ENCODE results near the gene DSEL. TPM values are rescaled to one million over a fixed set of nuclear protein-coding genes. Genes with fewer than 3 reads are reported as not detected.

Gene DSEL
- total RNA-seq, 1 experiment from 2014 or later = 24.9 TPM

DNA sequence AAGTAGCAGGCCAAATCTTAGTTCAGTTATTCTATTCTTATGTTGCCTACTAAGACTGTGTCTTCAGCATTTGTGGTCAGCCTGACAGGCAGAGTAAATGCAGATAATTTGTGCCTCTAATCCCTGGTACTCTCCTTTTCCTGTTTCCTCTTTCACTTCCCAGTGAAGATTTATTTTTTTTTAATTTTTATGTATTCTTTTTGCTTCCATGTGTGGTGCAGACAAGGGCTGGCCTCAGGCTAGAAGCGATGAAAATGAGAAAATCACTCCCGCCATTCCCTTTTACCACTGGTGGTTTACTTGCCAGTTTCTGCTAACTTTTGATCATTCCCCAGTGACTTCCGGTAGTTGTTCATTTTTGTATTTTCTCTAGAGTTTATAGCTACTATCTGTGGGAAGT is 30.9 kb downstream of the DSEL start:
- ChIA-PET POLR2A (ENCODE audit: low non-redundant PET) (no interaction called here), CTCF (no interaction called here)
- Histone ChIP-seq H3K4me3 (ENCODE audit: low read depth, low read length, poor library complexity, severe bottlenecking) (no peak overlapping the region), H3K27ac (ENCODE audit: low read depth, low read length, poor library complexity, severe bottlenecking) (peak overlapping the region; percentile 66), H3K4me1 (ENCODE audit: insufficient read depth, low read length, poor library complexity, severe bottlenecking) (peaks cover 42% of the 10 kb centered on the region), H3K36me3 (ENCODE audit: insufficient read depth, low read length, poor library complexity, severe bottlenecking) (no peaks in the 10 kb centered on the region), H3K9me3 (ENCODE audit: low read depth, low read length, poor library complexity, severe bottlenecking) (peaks cover 3% of the 10 kb centered on the region), H3K27me3 (replicated peaks; ENCODE audit: insufficient read depth, low read depth, low read length, poor library complexity) (no peaks in the 10 kb centered on the region)
- TF ChIP-seq, protein P1, sequence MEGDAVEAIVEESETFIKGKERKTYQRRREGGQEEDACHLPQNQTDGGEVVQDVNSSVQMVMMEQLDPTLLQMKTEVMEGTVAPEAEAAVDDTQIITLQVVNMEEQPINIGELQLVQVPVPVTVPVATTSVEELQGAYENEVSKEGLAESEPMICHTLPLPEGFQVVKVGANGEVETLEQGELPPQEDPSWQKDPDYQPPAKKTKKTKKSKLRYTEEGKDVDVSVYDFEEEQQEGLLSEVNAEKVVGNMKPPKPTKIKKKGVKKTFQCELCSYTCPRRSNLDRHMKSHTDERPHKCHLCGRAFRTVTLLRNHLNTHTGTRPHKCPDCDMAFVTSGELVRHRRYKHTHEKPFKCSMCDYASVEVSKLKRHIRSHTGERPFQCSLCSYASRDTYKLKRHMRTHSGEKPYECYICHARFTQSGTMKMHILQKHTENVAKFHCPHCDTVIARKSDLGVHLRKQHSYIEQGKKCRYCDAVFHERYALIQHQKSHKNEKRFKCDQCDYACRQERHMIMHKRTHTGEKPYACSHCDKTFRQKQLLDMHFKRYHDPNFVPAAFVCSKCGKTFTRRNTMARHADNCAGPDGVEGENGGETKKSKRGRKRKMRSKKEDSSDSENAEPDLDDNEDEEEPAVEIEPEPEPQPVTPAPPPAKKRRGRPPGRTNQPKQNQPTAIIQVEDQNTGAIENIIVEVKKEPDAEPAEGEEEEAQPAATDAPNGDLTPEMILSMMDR (conservative IDR thresholded peaks at IDR 0.05; ENCODE audit: low read depth, low read length) = no peak
- TF ChIP-seq EZH2 (IDR thresholded peaks at IDR 0.05; ENCODE audit: borderline replicate concordance, low read depth, low read length, poor library complexity, severe bottlenecking) = no peak
- peak; percentile 75 for DNase-seq (ENCODE audit: low spot score)
- BruUV-seq (replicated peaks) = no TSS peak
- intact Hi-C loops (cut with micrococcal nuclease; ENCODE audit: unreplicated experiment) = no loop called here

DNA sequence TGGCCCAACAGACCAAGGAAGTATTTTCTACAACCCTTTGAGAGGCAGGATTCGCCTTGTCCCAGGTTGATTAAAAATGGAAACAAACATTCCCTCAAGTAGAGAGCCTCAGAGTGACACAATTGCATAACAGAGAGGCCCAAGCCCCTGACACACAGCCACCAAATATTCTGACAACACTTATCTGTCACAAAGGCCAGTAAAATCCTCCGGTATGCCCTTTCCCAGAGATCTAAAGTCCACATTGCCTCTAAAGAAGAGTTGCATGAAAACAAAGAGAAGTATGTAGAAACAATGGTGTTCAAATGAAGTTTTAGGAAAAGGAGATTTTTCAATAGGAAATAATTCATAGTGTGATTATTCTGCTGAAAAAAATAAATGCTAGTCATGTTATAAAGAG is 32.1 kb downstream of the DSEL start:
- no peaks in the 10 kb centered on the region for H3K27me3 ChIP-seq (replicated peaks; ENCODE audit: insufficient read depth, low read depth, low read length, poor library complexity)
- peak overlapping the region; percentile 18 for H3K27ac ChIP-seq (ENCODE audit: low read depth, low read length, poor library complexity, severe bottlenecking)
- H3K4me1 ChIP-seq (ENCODE audit: insufficient read depth, low read length, poor library complexity, severe bottlenecking) = peaks cover 42% of the 10 kb centered on the region
- intact Hi-C loops (cut with micrococcal nuclease; ENCODE audit: unreplicated experiment) = no loop called here
- peaks cover 9% of the 10 kb centered on the region for H3K9me3 ChIP-seq (ENCODE audit: low read depth, low read length, poor library complexity, severe bottlenecking)
- no peaks in the 10 kb centered on the region for H3K36me3 ChIP-seq (ENCODE audit: insufficient read depth, low read length, poor library complexity, severe bottlenecking)
- BruUV-seq (replicated peaks) = no TSS peak
- no peak overlapping the region for H3K4me3 ChIP-seq (ENCODE audit: low read depth, low read length, poor library complexity, severe bottlenecking)
- DNase-seq (ENCODE audit: low spot score) = no peak
- ChIA-PET CTCF (no interaction called here), POLR2A (ENCODE audit: low non-redundant PET) (no interaction called here)
- no peak for TF ChIP-seq EZH2 (IDR thresholded peaks at IDR 0.05; ENCODE audit: borderline replicate concordance, low read depth, low read length, poor library complexity, severe bottlenecking)
- TF ChIP-seq, protein P1 (conservative IDR thresholded peaks at IDR 0.05; ENCODE audit: low read depth, low read length) = no peak

GRCh38 chr18:67483952-67484351 is 32.6 kb downstream of the DSEL start:
- peaks cover 9% of the 10 kb centered on the region for H3K9me3 ChIP-seq (ENCODE audit: low read depth, low read length, poor library complexity, severe bottlenecking)
- no peak overlapping the region for H3K4me3 ChIP-seq (ENCODE audit: low read depth, low read length, poor library complexity, severe bottlenecking)
- H3K36me3 ChIP-seq (ENCODE audit: insufficient read depth, low read length, poor library complexity, severe bottlenecking) = no peaks in the 10 kb centered on the region
- BruUV-seq (replicated peaks) = no TSS peak
- no peak for DNase-seq (ENCODE audit: low spot score)
- H3K27ac ChIP-seq (ENCODE audit: low read depth, low read length, poor library complexity, severe bottlenecking) = peak overlapping the region; percentile 18
- no peaks in the 10 kb centered on the region for H3K27me3 ChIP-seq (replicated peaks; ENCODE audit: insufficient read depth, low read depth, low read length, poor library complexity)
- no peak for TF ChIP-seq EZH2 (IDR thresholded peaks at IDR 0.05; ENCODE audit: borderline replicate concordance, low read depth, low read length, poor library complexity, severe bottlenecking)
- TF ChIP-seq, protein P1 (conservative IDR thresholded peaks at IDR 0.05; ENCODE audit: low read depth, low read length) = no peak
- POLR2A ChIA-PET (ENCODE audit: low non-redundant PET) = interaction anchor here (0.6 kb wide), 1 partner anchor 742 kb away, joined by 9 read pairs; no protein-coding TSS in a partner anchor
- intact Hi-C loops (cut with micrococcal nuclease; ENCODE audit: unreplicated experiment) = no loop called here
- H3K4me1 ChIP-seq (ENCODE audit: insufficient read depth, low read length, poor library complexity, severe bottlenecking) = peaks cover 42% of the 10 kb centered on the region
- CTCF ChIA-PET = no interaction called here

Data from A673 (cell line).